ENCODE results near the gene FAM114A2.

GRCh38 chr5:154084062-154084639 lies 45.4 kb upstream of the FAM114A2 start:
- TF ChIP-seq CTCF (conservative IDR thresholded peaks at IDR 0.05 in 1 of 2, IDR thresholded peaks at IDR 0.05 in 1 of 2; ENCODE audit: low read depth in 1 of 2, low read length in 2 of 2) (no peak), EZH2 (IDR thresholded peaks at IDR 0.05; ENCODE audit: low read length, missing control alignments) (no peak)

Data from fibroblast of lung (primary cell).